G401 (cell line): ENCODE data around the gene NEIL3. TPM values are rescaled to one million over a fixed set of nuclear protein-coding genes. Genes with fewer than 3 reads are reported as not detected.
"Not testable (repeated sequence)": the region's sequence is repeated elsewhere in the genome, so short reads cannot be mapped to it uniquely, and the experiment has no call there.

Source experiments
- DNase-seq: peaks from one replicate; pipeline ENCODE4 v3.0.0-alpha.2; 2015; ENCODE audit warnings: low spot score
- in situ Hi-C: cut with HindIII; loops from 2 replicates; pipeline ENCODE4 v1.10.0; 2016; ENCODE audit warnings: low sequenced_read_pairs, mixed read lengths
- total RNA-seq: library from RNA; depleted of rRNA; stranded (reverse); fragments of >200 nt; shearing (Covaris generic); gene quantifications from 2 replicates; pipeline ENCODE4 v1.2.3, GENCODE V29; 2014

NEIL3 gene
- total RNA-seq, 1 experiment from 2014 or later: 4.0 TPM

DNA sequence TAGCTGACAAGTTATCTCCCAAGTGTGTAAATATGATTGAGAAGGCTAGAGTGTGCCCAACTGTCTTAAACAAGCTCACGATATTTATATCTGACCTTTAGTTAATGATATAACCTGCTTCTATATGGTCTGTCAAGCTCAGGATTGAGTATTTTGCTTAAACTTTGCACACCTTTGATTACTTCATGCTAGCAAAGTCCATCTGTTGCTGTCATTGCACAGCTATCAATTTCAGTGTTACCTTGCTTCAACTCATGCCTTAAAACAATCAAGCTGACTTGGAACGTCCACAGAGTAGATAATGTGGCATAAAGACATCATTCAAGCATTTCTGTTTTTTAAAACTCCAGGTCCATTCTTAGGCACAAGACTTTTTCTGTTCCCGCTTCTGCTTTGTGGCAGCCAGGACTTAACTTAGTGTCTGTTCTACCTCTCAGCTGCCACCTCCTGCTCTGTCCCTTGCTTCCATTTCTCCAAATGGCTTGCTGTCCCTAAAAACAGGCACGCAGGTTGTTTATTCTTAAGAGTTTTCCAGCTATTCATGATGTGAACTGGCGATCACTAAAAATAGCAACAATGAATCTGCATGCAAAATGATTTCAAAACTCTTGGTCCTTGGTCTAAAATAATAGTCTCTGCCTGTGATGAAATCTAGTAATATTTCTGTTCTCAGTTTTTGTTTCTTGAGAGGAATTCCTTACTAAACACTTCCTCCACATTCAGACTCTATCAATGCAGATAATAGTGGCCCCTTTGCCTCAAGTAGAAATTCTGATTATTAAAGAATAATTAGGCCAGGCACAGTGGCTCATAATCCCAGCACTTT, 16.3 kb upstream of the NEIL3 start:
- in situ Hi-C loops: no loop called here
- DNase-seq: no peak

DNA sequence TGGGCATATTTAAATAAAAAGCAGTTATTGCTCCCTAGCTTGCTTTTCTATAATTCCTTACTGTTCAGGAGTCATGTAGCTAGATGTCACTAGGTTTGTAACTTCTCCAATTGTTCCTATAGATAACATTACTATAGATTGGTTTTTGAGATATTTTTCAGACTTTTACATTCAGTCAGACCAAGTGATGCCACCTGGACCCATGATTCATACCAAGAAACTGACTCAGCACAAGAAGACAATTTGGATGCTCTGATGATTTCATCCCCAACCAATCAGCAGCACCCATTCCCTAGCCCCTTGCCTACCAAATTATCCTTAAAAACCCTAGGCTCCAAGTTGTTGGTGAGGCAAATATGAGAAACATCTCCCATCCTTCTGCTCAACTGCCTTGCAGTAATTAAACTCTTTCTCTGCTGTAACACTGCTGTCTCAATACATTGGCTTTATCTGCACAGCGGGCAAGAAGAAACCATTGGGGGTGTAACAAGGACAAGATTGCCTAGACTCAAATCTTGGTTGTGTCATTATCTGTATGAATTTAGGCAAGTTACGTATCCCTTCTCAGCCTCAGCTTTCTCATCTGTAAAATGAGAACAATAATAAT, 11.8 kb upstream of the NEIL3 start:
- no peak for DNase-seq
- in situ Hi-C loops: no loop called here

DNA sequence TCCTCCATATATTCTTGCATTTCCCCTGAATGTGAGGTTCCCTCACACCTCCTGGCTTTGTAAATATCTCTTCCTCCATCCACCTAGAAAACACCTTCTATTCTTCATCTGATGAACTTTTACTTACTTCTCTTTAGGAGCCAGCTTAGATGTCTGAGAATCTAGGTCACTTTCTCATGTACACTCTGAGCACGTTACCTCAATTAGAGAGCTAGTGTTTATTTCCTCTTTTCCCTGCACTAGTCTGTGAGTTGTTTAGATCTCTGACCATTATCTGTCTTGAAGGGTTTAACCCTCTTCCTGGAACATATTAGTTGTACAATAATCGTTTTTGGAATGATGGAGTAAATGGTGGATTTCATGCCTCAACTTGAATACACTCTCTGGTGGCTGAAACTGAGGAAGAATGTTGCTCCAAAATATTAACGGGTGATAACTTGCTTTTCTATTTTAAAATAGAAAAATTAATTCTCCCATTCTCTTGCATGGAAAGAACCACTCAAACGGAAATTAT, 8.5 kb upstream of the NEIL3 start:
- DNase-seq: no peak
- in situ Hi-C loops: no loop called here

DNA sequence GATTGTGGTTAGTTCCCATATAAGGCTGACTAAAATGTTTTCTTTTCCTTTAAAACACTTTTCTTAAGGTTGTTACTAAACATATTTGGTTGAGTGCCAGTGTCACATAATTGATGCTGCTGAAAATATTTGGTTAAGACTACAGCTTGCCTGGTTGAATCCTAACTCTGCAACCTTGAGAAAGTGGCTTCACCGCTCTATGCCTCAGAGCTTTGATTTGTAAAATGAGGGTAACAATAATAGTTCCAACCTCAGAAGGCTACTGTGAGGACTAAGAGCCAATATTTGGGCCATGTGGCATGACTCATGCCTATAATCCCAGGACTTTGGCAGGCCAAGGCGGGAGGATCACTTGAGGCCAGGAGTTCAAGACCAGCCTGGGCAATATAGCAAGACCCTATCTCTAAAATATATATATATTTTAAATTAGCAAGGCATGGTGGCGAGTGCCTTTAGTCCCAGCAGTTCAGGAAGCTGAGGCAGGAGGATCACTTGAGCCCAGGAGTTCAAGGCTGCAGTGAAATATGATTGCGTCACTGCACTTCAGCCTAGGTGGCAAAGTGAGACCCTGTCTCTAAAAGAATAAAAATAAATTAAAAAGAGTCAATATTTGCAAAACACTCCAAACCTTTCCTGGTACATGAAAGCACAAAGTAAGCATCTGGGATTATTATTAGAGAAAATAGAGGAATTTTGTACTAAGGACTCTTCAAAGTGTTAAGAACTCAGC, 7.1 kb upstream of the NEIL3 start:
- DNase-seq: no peak
- in situ Hi-C loops: no loop called here

DNA sequence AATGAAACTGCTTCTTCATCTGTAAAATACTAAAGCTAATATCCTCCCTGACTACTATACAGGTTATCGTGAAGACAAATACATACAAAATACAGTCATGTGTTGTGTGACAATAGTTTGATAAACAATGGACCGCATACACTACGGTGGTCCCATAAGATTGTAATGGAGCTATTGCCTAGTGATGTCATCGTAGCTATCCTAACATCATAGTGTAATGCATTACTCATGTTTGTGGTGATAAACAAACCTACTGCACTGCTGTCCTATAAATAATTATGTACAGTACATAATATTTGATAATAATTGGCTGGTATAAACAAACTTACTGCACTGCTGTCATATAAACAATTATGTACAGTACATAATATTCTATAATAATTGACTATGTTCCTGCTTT, 5.6 kb upstream of the NEIL3 start:
- in situ Hi-C loops: no loop called here
- no peak for DNase-seq

DNA sequence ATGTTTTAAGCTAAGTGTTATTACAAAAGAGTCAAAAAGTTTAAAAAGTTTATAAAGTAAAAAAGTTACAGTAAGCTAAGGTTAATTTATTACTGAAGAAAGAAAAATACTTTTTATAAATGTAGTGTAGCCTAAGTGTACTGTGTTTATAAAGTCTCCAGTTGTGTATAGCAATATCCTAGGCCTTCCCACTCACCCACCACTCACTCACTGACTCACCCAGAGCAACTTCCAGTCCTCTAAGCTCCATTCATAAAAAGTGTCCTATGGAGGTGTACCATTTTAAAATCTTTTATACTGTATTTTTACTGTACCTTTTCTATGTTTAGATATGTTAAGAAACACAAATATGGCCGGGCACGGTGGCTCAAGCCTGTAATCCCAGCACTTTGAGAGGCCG, 4.8 kb upstream of the NEIL3 start:
- in situ Hi-C loops, DNase-seq: not testable (repeated sequence)

DNA sequence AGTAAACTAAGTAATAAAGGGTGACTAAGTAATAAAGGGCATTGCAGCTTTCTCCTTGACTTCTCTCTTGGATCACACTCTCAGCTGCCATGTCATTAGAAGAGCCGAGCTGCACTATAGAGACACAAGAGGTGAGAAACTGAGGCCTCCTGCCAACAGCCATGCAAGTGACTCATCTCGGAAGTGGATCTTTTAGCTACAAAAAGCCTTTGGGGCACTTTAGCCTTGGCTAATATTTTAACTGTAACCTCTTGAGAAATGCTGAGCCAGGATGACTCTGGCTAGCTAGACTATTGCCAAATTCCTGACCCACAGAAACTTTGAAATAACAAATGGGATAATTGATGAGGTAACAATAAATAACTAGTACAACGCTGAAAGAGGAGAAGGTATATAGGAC, 1.5 kb upstream of the NEIL3 start:
- in situ Hi-C loops: no loop called here
- no peak for DNase-seq

DNA sequence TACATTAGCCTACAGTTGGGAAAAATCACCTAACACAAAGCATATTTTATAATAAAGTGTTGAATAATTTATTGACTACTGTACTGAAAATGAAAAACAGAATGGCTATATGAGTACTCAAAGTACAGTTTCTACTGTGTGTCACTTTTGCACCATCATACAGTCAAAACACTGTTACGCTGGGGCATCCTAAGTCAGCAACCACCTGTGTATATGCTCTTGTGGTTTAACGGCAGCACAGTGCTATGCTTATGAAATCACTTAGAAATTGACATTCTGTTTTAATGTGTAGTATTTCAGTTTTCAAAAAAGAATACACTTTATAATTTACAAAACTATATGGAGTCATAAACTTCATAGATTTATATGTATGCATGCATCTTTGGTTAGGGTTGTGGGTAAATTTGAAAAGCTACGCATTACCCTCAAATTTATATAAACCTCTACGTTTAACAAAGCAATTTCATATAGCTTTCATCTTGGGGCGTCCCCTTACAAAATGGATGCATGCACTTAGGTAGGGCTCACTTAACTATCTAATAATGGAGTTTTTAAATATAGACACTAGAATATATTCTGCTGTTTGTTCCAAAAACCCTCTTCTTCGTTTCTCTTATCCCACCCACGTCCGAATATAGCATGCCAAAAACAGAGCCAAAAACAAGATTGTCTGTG, 690 bp upstream of the NEIL3 start:
- in situ Hi-C loops: no loop called here
- DNase-seq: no peak

DNA sequence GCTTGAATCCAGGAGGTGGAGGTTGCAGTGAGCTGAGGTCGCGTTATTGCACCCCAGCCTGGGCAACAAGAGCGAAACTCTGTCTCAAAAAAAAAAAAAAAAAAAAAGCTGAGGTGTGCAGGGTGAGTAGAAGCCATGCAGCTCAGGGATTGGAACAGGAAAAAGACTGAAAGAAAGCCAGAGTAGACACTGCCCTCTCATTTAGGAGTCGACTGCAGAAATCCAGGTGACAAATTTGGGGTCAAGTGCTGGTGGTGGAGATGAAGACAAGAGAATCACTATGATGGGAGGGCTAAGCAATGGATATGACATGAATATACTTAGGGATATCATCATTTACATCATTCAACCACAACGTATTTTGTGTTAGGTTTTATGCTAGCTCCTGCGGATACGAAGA, 1.9 kb downstream of the NEIL3 start:
- DNase-seq: no peak
- in situ Hi-C loops: no loop called here

DNA sequence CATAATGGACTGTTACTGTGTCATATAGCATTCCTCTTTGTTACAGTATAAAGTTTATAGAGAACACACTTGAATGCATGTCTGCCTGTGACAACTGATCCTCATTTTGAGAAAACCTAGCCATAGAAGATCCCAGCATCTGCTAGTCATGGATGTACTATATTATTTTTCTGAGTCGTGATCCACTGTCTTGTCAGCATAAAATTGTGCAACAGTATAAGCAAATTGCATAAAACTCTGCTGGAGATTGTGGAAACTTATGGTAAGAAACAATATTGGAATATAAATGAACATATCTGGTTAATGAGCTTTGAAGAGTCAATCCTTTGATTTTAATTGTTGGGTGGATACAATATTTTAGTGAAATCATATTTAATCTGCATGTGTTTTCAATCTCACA, 3.6 kb downstream of the NEIL3 start:
- DNase-seq: no peak
- in situ Hi-C loops: no loop called here

DNA sequence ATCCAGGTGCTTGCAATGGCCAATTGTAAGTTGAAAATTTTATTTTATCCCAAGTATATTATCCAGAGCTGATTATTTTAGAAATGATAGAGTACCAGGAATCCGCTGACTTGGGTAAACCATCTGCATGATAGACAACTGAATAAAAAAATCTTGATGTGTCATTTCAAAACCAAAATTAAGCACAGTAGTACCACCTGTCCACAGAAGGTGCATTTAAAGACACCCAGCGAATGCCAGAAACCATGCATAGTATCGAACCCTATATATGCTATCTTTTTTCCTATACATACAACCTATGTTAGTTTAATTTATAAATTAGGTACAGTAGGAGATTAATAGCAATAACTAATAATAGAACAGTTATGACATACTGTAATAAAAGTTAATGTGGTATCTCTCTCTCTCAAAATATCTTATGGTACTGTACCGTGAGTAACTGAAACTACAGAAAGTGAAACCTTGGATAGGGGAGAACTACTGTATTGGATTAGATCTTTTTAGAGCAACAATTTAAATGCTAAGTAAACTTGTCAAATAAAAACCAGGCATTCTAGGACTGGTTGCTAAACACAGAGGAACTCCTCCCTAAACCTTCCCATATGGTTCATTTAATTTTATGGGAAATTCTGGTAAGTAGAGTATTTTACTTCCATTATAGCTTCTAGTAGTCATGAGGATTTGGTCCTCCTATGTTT, 6.2 kb downstream of the NEIL3 start:
- in situ Hi-C loops: no loop called here
- DNase-seq: no peak

DNA sequence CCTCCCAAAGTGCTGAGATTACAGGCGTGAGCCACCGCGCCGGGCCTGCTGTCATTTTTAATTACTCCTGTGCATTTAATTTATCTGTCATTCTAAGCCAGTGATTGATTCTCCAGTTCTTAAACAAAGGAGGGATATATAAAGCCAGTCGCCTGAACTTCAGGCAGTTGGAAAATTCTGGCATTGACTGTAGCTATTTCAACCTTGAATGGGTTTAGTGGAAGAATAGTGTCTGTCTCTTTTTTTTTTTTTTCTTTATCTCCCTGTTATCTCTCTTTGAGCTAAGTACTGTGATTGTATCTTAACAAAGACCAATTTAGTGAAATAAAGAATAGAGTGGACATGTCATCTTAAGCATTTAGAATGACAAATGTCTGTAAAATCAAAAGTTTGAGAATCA, 11.0 kb downstream of the NEIL3 start:
- in situ Hi-C loops: no loop called here
- DNase-seq: no peak

DNA sequence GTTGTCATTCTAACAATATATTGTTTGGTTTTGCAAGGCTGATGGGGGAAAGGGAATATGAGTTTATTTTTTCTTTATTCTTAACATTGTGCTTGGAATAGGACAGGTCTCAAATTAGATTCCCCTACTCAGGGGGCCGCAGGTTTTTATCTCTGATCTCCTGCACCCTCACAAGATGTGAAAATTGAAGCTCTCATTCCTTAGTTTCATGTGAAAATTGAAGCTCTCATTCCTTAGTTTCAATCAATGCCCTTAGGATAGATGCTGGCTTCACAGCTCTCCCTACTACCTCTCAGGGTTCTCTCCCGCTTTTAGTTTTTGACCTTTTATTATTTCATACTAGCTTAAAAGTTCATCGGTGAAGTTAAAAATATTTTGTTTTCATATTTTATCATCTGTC, 12.0 kb downstream of the NEIL3 start:
- DNase-seq: no peak
- in situ Hi-C loops: no loop called here

DNA sequence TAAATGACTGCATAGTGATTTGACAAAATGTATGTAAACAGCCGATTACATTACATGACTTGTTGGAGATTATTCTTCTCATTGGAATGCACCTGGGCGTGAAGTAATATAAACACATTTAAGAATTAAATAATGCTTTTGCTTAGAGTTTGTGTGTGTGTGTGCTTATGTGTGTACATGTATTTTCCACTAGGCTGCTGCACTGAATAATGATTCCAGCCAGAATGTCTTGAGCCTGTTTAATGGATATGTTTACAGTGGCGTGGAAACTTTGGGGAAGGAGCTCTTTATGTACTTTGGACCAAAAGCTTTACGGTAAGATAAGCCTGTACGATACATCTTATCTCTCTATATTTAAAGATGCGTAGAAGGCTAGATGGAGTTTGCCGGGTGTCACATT, 12.6 kb downstream of the NEIL3 start:
- DNase-seq: no peak
- in situ Hi-C loops: no loop called here

DNA sequence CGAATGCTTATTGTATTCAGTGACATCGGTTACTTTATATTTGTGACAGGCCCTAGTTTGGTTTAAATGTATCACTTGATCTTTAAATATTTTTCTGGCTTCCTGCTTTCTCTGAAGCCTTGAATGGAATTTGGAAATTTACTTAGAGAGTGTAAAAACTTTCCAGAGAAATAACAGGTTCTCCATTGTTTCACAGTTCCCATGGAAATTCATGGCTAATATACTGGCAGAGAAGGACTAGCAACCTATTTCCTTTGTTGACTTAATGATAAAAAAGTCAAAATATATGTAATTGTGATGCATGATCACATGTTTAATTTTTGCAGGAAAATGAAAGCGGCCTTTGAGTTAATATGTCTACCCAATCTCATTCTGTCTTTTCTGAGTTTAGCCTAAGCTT, 13.2 kb downstream of the NEIL3 start:
- DNase-seq: no peak
- in situ Hi-C loops: no loop called here

DNA sequence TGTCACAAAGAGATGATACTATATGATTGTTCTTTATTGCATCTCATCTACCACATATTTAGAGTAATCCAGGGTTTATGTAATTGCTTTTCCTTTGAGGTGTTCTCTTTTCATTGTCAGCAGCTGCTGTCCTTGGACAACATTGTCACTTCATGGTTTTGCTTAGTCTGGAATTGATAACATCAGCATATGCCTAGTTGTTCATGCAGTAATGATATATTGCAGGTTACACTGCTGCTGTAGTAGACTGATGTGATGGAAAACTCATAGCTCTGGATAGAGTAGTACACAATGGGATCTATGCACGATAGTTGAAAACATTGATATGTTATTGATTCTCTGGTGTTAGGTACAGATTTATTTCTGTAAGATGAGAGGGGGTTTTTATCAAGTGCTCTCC, 13.7 kb downstream of the NEIL3 start:
- DNase-seq: no peak
- in situ Hi-C loops: no loop called here

DNA sequence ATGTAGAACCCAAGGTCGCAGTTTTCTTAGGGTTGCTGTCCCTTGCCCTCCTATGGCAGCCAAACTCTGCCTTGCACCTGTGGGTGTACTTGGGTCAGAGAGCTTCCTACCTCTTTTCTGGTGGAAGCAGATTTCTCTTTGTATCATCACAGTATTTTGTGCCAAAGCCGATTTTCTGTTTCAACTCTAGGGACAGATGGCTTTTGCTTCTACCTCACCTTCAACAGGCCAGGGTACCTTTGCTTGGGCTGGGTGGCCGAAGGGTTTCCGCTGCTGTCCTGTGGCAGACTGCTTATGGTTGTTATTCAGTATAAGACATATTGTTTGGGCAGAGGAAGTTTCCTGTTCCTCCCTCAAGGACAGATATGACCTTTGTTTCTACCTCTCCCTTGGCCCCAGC, 22.4 kb downstream of the NEIL3 start:
- in situ Hi-C loops: no loop called here
- DNase-seq: no peak

DNA sequence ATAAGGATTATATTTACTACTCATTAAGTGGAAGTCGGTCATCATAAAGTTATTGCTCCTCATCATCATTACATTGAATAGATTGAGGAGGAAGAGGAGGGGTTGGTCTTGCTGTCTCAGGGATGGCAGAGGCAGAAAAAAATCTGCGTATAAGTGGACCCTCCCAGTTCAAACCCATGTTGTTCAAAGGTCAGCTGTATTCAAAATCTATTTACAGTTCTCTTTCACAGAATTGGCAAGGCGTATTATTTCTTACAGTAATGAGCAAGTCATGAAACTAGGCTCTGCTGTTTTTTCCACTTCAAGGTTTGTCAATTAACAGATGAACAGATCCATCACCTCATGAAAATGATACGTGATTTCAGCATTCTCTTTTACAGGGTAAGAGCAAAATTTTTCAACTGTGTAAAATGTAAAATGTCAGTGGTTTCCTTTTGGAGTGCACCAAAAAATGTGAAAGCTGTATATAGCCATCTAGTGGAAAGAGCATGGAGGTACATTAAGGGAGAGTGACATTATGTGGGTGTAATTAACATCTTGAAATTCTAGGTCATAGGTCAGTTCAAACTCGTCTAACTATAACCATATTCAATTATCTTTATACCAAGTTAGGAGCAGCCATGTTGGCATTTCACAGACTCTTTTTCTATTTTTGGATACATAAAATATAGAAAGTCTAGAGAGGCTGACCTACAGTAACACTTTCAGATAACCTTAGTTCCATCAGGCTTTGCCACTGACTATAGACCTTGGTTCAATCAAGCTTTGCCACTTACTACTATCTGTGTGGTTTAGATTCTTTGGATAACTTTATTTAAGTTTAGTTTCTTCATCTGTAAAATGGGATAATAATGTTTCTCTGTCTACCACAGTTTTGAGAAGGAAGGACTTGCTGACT, 30.1 kb downstream of the NEIL3 start:
- DNase-seq: peak; percentile 57
- in situ Hi-C loops: no loop called here
